ENCODE results near the gene CCNL1.

Gene CCNL1

DNA sequence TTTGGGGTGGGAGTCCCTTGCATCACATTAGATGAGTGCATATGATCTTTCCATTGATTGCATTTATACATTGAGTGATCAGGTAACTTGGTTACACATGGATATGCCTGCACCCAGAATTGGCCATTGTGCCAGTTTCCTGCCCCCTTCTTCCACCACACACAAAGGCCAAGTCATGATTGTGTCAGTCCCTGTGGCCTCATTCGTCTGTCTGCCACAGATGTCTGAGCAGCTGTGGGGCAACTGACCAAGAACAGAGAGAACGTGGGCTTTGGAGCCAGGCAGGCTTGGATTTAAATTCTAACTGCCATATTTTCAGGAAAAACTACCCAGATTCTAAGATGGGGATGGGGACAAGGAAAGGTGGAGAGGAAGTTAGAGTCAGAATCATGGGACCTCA is 27.0 kb downstream of the CCNL1 start:
- no peak for TF ChIP-seq ZNF274 (IDR thresholded peaks at IDR 0.05; ENCODE audit: low read depth, low read length)
- TF ChIP-seq YY1 (IDR thresholded peaks at IDR 0.05; ENCODE audit: insufficient read depth, insufficient read length): no peak
- TF ChIP-seq SUZ12 (IDR thresholded peaks at IDR 0.05; ENCODE audit: extremely low read depth, insufficient read depth, insufficient read length): no peak
- Histone ChIP-seq H3K4me1 (ENCODE audit: insufficient read depth, insufficient read length) (peaks cover 22% of the 10 kb centered on the region), H3K27me3 (ENCODE audit: insufficient read depth, insufficient read length) (no peaks in the 10 kb centered on the region), H3K9ac (ENCODE audit: insufficient read length, low read depth) (no peak overlapping the region), H3K9me3 (ENCODE audit: insufficient read depth, low read length) (no peaks in the 10 kb centered on the region), H3K4me3 (ENCODE audit: insufficient read length, low read depth) (no peak overlapping the region), H3K36me3 (ENCODE audit: insufficient read depth, insufficient read length, low read length) (no peaks in the 10 kb centered on the region)
- no peak for DNase-seq (ENCODE audit: low read depth, low spot score)

DNA sequence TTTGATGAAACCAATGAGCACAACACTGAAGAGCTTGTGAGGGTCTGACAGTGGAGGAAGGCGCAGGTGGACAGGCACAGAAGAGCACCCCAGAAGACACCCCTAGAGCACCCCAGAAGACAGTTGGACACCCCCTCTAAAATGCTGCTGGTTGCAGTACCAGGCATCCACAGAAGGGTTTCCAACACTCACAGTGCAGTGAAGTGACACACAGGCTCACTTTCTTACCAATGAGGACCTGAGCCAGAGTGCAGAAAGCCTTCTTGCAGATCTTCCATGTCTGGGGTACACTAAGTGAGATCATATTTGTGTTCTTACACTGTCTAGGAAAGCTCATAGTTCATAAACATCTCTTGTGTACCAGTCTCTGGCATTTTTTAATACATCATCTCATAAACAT is 27.6 kb downstream of the CCNL1 start:
- no peak overlapping the region for H3K4me3 ChIP-seq (ENCODE audit: insufficient read length, low read depth)
- DNase-seq (ENCODE audit: low read depth, low spot score): no peak
- TF ChIP-seq SUZ12 (IDR thresholded peaks at IDR 0.05; ENCODE audit: extremely low read depth, insufficient read depth, insufficient read length) (no peak), YY1 (IDR thresholded peaks at IDR 0.05; ENCODE audit: insufficient read depth, insufficient read length) (no peak), ZNF274 (IDR thresholded peaks at IDR 0.05; ENCODE audit: low read depth, low read length) (no peak)
- H3K9ac ChIP-seq (ENCODE audit: insufficient read length, low read depth): no peak overlapping the region
- H3K36me3 ChIP-seq (ENCODE audit: insufficient read depth, insufficient read length, low read length): no peaks in the 10 kb centered on the region
- no peaks in the 10 kb centered on the region for H3K9me3 ChIP-seq (ENCODE audit: insufficient read depth, low read length)
- H3K27me3 ChIP-seq (ENCODE audit: insufficient read depth, insufficient read length): no peaks in the 10 kb centered on the region
- H3K4me1 ChIP-seq (ENCODE audit: insufficient read depth, insufficient read length): peaks cover 24% of the 10 kb centered on the region

DNA sequence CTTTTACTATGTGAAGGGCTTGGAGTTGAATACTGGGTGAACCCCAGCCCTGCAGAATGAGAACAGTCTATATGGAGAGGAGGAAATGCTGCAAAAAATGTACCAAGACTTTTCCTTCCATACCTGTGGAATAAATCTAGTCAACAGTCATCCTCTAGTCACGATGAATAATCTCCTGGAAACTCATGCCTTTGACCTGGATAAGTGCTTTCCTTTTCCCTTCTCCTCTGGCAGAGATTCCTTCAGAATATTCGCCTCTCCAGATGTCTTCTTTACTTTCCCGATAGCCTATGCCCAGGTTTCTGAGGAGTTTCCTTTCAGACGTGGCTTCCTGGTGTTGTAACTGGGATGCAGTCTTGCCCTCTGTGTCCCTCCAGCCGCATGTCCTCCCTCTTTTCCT is 28.1 kb downstream of the CCNL1 start:
- H3K36me3 ChIP-seq (ENCODE audit: insufficient read depth, insufficient read length, low read length): no peaks in the 10 kb centered on the region
- no peak for TF ChIP-seq YY1 (IDR thresholded peaks at IDR 0.05; ENCODE audit: insufficient read depth, insufficient read length)
- no peak for TF ChIP-seq SUZ12 (IDR thresholded peaks at IDR 0.05; ENCODE audit: extremely low read depth, insufficient read depth, insufficient read length)
- no peak for TF ChIP-seq ZNF274 (IDR thresholded peaks at IDR 0.05; ENCODE audit: low read depth, low read length)
- no peak overlapping the region for H3K4me3 ChIP-seq (ENCODE audit: insufficient read length, low read depth)
- no peak overlapping the region for H3K9ac ChIP-seq (ENCODE audit: insufficient read length, low read depth)
- H3K9me3 ChIP-seq (ENCODE audit: insufficient read depth, low read length): no peaks in the 10 kb centered on the region
- H3K27me3 ChIP-seq (ENCODE audit: insufficient read depth, insufficient read length): no peaks in the 10 kb centered on the region
- peaks cover 24% of the 10 kb centered on the region for H3K4me1 ChIP-seq (ENCODE audit: insufficient read depth, insufficient read length)
- no peak for DNase-seq (ENCODE audit: low read depth, low spot score)

DNA sequence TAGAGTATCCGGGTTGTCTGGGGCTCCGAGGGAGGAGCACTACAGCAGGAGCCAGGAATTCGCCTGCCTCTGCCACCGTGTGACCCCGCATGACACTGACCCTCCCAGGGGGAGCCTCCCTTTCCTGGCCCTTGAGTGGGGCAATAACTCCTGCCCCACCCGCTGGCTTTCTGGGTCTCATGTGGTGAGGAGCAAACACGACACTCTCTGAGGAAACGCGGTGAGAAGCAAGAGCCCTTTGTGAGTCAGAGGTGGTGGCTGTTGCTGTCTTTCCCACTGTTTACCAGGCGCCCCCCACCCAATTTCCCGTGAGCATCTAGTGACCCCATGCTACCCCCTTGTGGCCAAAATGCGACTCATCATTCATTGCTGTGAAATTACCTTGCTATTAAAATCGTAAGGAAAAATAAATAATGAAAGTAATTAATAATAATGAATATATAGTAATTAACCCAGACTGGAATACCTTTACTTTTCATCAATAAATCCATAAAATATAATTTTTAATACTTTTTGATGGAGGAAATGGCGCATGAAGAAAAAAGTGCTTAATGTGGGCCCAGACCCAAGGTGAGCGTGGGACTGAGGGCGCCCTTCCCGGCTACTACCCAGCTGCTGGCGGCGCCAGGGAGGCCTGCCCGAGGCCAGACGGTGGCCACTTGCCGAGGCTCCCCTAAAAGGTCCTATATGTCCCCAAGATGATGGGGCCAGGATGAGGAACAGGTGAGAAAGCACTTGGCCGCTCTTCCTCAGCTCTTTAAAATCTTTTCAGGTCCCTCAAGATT is 29.3 kb downstream of the CCNL1 start:
- no peaks in the 10 kb centered on the region for H3K36me3 ChIP-seq (ENCODE audit: insufficient read depth, insufficient read length, low read length)
- DNase-seq (ENCODE audit: low read depth, low spot score): peak; percentile 57
- no peaks in the 10 kb centered on the region for H3K27me3 ChIP-seq (ENCODE audit: insufficient read depth, insufficient read length)
- TF ChIP-seq ZNF274 (IDR thresholded peaks at IDR 0.05; ENCODE audit: low read depth, low read length) (no peak), SUZ12 (IDR thresholded peaks at IDR 0.05; ENCODE audit: extremely low read depth, insufficient read depth, insufficient read length) (no peak), YY1 (IDR thresholded peaks at IDR 0.05; ENCODE audit: insufficient read depth, insufficient read length) (no peak)
- no peaks in the 10 kb centered on the region for H3K9me3 ChIP-seq (ENCODE audit: insufficient read depth, low read length)
- H3K4me1 ChIP-seq (ENCODE audit: insufficient read depth, insufficient read length): peaks cover 22% of the 10 kb centered on the region
- H3K4me3 ChIP-seq (ENCODE audit: insufficient read length, low read depth): peak overlapping the region; percentile 5
- H3K9ac ChIP-seq (ENCODE audit: insufficient read length, low read depth): peak overlapping the region; percentile 72

DNA sequence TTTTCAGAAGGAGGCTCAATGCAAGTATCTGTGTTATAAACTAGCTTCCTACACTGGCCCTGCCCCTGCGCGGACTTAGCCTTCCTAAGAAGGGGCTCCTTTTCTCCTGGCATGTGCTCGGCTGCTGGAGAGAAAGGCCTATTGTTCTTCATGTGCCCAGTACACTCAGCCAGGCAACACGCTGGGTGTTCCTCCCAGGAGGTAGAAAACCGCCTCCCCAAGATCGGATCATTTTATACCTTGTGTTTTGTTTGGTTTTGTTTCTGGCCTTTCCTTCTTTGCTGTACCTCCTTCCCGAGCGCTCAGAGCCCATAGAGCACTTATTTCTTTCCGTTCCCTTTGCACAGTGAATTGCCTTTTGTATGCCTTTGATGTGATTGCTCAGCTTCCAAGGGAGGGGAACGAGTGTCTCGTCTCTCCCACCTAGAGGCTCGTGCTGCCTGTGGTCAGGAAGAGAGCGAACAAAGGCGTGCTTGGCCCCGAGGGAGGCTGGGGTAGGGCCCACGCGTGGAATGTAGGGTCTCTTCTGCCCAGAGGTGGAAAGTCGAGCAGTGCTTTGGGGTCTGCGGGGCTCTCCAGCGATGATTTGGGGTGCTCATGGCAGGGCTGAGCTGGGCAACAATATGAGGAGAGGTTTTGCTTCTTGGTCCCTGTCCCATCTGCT is 30.0 kb downstream of the CCNL1 start:
- Histone ChIP-seq H3K4me3 (ENCODE audit: insufficient read length, low read depth) (peak overlapping the region; percentile 5), H3K27me3 (ENCODE audit: insufficient read depth, insufficient read length) (no peaks in the 10 kb centered on the region), H3K9me3 (ENCODE audit: insufficient read depth, low read length) (no peaks in the 10 kb centered on the region), H3K36me3 (ENCODE audit: insufficient read depth, insufficient read length, low read length) (no peaks in the 10 kb centered on the region), H3K4me1 (ENCODE audit: insufficient read depth, insufficient read length) (peaks cover 22% of the 10 kb centered on the region), H3K9ac (ENCODE audit: insufficient read length, low read depth) (peak overlapping the region; percentile 72)
- TF ChIP-seq YY1 (IDR thresholded peaks at IDR 0.05; ENCODE audit: insufficient read depth, insufficient read length): no peak
- no peak for TF ChIP-seq ZNF274 (IDR thresholded peaks at IDR 0.05; ENCODE audit: low read depth, low read length)
- TF ChIP-seq SUZ12 (IDR thresholded peaks at IDR 0.05; ENCODE audit: extremely low read depth, insufficient read depth, insufficient read length): no peak
- DNase-seq (ENCODE audit: low read depth, low spot score): no peak

DNA sequence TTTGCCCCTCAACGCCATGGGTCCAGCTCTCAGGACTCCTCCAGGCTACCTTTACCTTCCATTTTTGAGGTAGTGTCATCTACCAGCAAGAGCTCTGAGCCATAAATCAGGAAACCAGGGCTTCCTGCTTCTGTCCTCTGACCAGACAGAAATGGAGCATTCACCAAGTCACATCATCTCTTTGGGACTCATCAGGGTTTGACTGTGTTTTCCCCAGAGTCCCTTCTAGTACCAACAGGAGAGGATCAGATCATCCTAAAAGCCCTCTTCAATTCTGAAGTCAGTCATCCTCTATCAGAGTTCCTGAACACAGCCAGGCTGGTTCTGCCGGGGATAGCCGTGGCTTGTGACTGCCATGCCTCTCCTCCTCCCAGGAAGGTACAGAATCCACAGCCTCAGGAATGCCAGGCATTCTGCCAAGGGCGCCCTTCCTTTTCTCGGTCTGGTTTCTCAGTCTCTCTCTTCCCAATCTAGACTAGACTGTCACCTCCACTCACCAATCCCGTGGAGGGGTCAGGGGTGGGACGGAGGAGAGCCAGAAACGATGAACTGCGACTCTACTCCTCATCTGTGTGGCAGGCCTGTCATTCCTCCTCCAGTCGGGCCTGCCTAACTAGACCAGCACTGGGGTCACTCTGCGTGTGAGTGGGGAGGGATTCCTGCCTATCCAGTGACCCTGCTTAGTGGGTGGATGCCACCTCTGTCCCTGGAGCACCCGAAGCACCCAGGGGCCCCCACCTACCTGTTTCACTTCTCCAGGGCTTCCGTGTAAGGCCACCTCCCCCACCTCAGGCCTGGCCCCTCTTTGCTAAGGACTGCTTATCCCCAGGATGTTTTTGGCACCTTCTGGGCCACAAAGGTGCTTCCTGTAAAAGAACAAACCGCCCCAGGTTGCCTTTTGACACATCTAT is 30.9 kb downstream of the CCNL1 start:
- TF ChIP-seq ZNF274 (IDR thresholded peaks at IDR 0.05; ENCODE audit: low read depth, low read length) (no peak), SUZ12 (IDR thresholded peaks at IDR 0.05; ENCODE audit: extremely low read depth, insufficient read depth, insufficient read length) (no peak), YY1 (IDR thresholded peaks at IDR 0.05; ENCODE audit: insufficient read depth, insufficient read length) (no peak)
- Histone ChIP-seq H3K36me3 (ENCODE audit: insufficient read depth, insufficient read length, low read length) (no peaks in the 10 kb centered on the region), H3K9me3 (ENCODE audit: insufficient read depth, low read length) (no peaks in the 10 kb centered on the region), H3K9ac (ENCODE audit: insufficient read length, low read depth) (peak overlapping the region; percentile 32), H3K4me1 (ENCODE audit: insufficient read depth, insufficient read length) (peaks cover 22% of the 10 kb centered on the region), H3K4me3 (ENCODE audit: insufficient read length, low read depth) (no peak overlapping the region), H3K27me3 (ENCODE audit: insufficient read depth, insufficient read length) (no peaks in the 10 kb centered on the region)
- DNase-seq (ENCODE audit: low read depth, low spot score): no peak

Data from NT2/D1 (cell line).